H1 (cell line): ENCODE data around the gene PDE4C. TPM values are rescaled to one million over a fixed set of nuclear protein-coding genes. Genes with fewer than 3 reads are reported as not detected.

ENCODE experiments used
- BRCA1 ChIP-seq: IDR thresholded peaks from 2 replicates; pipeline ENCODE4 v1.6.1; 2012; ENCODE audit warnings: low read depth, low read length, improper control_type of control experiment
- POU5F1 ChIP-seq: IDR thresholded peaks from 2 replicates; pipeline ENCODE4 v1.6.1; 2011; ENCODE audit warnings: low read depth, mild to moderate bottlenecking, low read length, moderate library complexity
- RBBP5 ChIP-seq: IDR thresholded peaks from 2 replicates; pipeline ENCODE4 v1.7.1; 2012; ENCODE audit warnings: low read depth, mild to moderate bottlenecking, inconsistent platforms, low read length, moderate library complexity, borderline replicate concordance
- SP4 ChIP-seq: IDR thresholded peaks from 2 replicates; pipeline ENCODE4 v1.6.1; 2012; ENCODE audit warnings: low read length, inconsistent platforms
- TAF1 ChIP-seq: IDR thresholded peaks from 2 replicates; pipeline ENCODE4 v1.6.1; 2011; ENCODE audit warnings: mild to moderate bottlenecking, low read depth, low read length
- TCF12 ChIP-seq: IDR thresholded peaks from 2 replicates; pipeline ENCODE4 v1.6.1; 2011; ENCODE audit warnings: low read depth, mild to moderate bottlenecking, low read length
- polyA plus RNA-seq, 7 experiments: library from polyadenylated mRNA; depleted of rRNA in 3 of 7; stranded (reverse) in 5 of 7; unstranded in 2 of 7; fragments of >200 nt in 5 of 7; fragments of 200-250 nt in 2 of 7; gene quantifications; 1 replicate in 5 of 7; 2 replicates in 1 of 7; 4 replicates in 1 of 7; pipeline versions ENCODE4 v1.2.1 to v1.2.3, GENCODE V29; 2011 to 2013; ENCODE audit warnings: missing spikeins in 2 of 7, mixed read lengths in 2 of 7
- total RNA-seq: library from RNA; stranded (reverse); fragmentation: NEBNext Ultra II Directional; extraction: Animal tissue kit (Norgen Biotek cat#: 25700); gene quantifications from 2 replicates; pipeline ENCODE4 v1.2.1, GENCODE V29; 2021
- TF ChIP-seq, protein P1 (sequence below): fragments of 300-600 bp; sonication (generic); IDR thresholded peaks from 2 replicates; pipeline ENCODE4 v1.7.1; 2012; ENCODE audit warnings: low read length, moderate library complexity, mild to moderate bottlenecking, inconsistent platforms; ENCODE audit not compliant: insufficient replicate concordance

Gene PDE4C
- total and polyA plus RNA-seq, 2 of the 8 experiments (the other 6 are each of a cell fraction or from before 2014, with no cell fraction given): 2.7 to 3.1 TPM

DNA sequence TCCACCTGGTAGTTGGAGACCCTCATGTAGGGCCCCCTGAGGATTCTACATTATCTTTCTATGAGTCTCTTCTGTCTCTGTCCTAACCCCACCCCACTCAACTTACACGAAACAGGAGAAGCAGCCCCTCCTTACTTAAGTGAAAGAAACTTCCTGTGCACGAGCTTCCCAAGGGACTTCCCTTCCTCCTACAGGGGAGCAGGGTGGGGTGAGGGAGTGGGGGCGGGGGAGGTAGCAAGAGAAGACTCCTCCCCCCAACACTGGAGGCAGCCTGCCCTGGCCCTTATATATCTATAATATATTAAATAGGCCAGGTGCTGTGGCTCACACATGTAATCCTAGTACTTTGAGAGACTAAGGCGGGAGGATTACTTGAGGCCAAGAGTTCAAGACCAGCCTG is 5.5 kb upstream of the PDE4C start (continued):
- TF ChIP-seq, protein P1, sequence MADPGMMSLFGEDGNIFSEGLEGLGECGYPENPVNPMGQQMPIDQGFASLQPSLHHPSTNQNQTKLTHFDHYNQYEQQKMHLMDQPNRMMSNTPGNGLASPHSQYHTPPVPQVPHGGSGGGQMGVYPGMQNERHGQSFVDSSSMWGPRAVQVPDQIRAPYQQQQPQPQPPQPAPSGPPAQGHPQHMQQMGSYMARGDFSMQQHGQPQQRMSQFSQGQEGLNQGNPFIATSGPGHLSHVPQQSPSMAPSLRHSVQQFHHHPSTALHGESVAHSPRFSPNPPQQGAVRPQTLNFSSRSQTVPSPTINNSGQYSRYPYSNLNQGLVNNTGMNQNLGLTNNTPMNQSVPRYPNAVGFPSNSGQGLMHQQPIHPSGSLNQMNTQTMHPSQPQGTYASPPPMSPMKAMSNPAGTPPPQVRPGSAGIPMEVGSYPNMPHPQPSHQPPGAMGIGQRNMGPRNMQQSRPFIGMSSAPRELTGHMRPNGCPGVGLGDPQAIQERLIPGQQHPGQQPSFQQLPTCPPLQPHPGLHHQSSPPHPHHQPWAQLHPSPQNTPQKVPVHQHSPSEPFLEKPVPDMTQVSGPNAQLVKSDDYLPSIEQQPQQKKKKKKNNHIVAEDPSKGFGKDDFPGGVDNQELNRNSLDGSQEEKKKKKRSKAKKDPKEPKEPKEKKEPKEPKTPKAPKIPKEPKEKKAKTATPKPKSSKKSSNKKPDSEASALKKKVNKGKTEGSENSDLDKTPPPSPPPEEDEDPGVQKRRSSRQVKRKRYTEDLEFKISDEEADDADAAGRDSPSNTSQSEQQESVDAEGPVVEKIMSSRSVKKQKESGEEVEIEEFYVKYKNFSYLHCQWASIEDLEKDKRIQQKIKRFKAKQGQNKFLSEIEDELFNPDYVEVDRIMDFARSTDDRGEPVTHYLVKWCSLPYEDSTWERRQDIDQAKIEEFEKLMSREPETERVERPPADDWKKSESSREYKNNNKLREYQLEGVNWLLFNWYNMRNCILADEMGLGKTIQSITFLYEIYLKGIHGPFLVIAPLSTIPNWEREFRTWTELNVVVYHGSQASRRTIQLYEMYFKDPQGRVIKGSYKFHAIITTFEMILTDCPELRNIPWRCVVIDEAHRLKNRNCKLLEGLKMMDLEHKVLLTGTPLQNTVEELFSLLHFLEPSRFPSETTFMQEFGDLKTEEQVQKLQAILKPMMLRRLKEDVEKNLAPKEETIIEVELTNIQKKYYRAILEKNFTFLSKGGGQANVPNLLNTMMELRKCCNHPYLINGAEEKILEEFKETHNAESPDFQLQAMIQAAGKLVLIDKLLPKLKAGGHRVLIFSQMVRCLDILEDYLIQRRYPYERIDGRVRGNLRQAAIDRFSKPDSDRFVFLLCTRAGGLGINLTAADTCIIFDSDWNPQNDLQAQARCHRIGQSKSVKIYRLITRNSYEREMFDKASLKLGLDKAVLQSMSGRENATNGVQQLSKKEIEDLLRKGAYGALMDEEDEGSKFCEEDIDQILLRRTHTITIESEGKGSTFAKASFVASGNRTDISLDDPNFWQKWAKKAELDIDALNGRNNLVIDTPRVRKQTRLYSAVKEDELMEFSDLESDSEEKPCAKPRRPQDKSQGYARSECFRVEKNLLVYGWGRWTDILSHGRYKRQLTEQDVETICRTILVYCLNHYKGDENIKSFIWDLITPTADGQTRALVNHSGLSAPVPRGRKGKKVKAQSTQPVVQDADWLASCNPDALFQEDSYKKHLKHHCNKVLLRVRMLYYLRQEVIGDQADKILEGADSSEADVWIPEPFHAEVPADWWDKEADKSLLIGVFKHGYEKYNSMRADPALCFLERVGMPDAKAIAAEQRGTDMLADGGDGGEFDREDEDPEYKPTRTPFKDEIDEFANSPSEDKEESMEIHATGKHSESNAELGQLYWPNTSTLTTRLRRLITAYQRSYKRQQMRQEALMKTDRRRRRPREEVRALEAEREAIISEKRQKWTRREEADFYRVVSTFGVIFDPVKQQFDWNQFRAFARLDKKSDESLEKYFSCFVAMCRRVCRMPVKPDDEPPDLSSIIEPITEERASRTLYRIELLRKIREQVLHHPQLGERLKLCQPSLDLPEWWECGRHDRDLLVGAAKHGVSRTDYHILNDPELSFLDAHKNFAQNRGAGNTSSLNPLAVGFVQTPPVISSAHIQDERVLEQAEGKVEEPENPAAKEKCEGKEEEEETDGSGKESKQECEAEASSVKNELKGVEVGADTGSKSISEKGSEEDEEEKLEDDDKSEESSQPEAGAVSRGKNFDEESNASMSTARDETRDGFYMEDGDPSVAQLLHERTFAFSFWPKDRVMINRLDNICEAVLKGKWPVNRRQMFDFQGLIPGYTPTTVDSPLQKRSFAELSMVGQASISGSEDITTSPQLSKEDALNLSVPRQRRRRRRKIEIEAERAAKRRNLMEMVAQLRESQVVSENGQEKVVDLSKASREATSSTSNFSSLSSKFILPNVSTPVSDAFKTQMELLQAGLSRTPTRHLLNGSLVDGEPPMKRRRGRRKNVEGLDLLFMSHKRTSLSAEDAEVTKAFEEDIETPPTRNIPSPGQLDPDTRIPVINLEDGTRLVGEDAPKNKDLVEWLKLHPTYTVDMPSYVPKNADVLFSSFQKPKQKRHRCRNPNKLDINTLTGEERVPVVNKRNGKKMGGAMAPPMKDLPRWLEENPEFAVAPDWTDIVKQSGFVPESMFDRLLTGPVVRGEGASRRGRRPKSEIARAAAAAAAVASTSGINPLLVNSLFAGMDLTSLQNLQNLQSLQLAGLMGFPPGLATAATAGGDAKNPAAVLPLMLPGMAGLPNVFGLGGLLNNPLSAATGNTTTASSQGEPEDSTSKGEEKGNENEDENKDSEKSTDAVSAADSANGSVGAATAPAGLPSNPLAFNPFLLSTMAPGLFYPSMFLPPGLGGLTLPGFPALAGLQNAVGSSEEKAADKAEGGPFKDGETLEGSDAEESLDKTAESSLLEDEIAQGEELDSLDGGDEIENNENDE: no peak
- TF ChIP-seq POU5F1: no peak
- TF ChIP-seq TCF12: no peak
- TF ChIP-seq TAF1: no peak
- TF ChIP-seq RBBP5: no peak
- no peak for TF ChIP-seq BRCA1
- no peak for TF ChIP-seq SP4
